Astrocyte (in vitro differentiated cells and primary cell): ENCODE measurements around the gene PSMD14.

Experiments
- CTCF ChIP-seq: IDR thresholded peaks from 2 replicates; pipeline ENCODE4 v1.5.1; 2011; ENCODE audit warnings: low read depth, mild to moderate bottlenecking, inconsistent platforms, low read length, moderate library complexity; ENCODE audit not compliant: insufficient read depth
- EZH2 ChIP-seq: IDR thresholded peaks from 2 replicates; pipeline ENCODE4 v1.6.1; 2012; ENCODE audit warnings: mild to moderate bottlenecking, low read length, inconsistent platforms; ENCODE audit not compliant: insufficient read depth

DNA sequence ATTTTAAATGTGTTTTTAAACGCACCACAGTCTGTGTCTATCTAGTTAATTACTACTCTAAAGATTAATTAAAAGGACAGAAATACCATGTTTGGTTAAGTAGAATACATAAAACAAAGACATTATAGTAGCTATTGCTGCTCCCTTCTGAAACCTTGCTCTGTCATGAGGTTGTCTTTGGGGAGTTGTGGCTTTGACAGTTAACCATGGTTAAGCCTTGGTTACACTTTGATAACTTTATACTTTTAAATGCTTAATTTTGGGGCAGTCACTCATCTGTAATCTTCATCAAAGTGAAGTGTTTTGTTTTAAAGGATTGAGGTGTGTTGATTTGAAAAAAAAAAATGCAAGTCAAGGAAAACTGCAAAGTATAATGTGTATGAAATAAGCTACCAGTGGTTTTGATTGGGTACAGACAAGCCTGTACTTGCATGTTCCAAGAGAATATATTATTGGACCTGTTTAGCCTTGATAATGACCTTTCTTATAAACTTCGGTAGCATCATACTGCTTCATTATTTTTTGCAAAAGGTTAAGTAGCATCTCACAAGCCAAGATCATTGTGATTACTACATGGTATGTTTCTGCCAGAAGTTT, 78.1 kb downstream of the PSMD14 start:
- TF ChIP-seq CTCF (no peak), EZH2 (no peak)
